ENCODE data around the gene SH2B2.

Gene SH2B2

DNA sequence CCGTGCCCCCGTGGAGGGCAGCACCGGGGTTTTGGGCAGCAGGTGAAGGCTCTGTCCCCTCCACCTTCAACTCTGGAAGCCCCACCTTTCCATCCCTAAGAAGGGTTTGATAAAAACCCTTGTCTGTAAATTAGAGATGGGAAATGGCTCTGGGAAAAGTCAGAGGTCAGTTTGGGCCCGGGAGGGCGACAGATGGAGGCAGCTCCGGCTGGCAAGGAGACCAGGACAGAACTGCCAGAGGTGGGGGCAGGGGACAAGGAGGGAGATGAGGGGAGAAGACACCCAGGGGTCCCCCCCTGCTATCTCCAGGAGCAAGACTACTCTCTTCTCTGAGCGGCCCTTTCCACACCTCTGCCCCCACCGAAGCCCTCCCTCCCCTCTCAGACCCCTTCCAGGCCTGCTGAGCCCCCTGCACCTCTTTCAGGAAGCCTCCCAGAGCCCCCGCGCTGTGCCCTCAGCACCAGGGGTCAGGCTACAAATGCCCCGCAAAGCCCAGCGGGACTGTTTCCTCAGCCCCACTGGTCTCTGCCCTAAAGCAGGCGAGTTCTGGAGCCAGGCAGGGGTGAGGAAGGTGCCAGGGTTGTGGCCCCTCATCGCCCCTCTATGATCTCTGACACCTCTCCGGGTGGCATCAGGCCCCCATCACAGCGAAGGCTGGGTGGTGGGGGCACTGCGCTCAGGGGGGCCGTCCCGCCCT is 980 bp upstream of the SH2B2 start:
- no peak for DNase-seq (ENCODE audit: low read depth, low spot score)
- peak overlapping the region; percentile 43 for H3K4me3 ChIP-seq (ENCODE audit: low read depth, low read length)
- TF ChIP-seq, protein P1, sequence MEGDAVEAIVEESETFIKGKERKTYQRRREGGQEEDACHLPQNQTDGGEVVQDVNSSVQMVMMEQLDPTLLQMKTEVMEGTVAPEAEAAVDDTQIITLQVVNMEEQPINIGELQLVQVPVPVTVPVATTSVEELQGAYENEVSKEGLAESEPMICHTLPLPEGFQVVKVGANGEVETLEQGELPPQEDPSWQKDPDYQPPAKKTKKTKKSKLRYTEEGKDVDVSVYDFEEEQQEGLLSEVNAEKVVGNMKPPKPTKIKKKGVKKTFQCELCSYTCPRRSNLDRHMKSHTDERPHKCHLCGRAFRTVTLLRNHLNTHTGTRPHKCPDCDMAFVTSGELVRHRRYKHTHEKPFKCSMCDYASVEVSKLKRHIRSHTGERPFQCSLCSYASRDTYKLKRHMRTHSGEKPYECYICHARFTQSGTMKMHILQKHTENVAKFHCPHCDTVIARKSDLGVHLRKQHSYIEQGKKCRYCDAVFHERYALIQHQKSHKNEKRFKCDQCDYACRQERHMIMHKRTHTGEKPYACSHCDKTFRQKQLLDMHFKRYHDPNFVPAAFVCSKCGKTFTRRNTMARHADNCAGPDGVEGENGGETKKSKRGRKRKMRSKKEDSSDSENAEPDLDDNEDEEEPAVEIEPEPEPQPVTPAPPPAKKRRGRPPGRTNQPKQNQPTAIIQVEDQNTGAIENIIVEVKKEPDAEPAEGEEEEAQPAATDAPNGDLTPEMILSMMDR (IDR thresholded peaks at IDR 0.05; ENCODE audit: low read depth, low read length), result no peak
- in situ Hi-C loops (cut with HindIII; ENCODE audit: low sequenced_read_pairs), result loop anchor here (10.0 kb wide), 1 partner anchor 129 kb away; no protein-coding TSS in a partner anchor

DNA sequence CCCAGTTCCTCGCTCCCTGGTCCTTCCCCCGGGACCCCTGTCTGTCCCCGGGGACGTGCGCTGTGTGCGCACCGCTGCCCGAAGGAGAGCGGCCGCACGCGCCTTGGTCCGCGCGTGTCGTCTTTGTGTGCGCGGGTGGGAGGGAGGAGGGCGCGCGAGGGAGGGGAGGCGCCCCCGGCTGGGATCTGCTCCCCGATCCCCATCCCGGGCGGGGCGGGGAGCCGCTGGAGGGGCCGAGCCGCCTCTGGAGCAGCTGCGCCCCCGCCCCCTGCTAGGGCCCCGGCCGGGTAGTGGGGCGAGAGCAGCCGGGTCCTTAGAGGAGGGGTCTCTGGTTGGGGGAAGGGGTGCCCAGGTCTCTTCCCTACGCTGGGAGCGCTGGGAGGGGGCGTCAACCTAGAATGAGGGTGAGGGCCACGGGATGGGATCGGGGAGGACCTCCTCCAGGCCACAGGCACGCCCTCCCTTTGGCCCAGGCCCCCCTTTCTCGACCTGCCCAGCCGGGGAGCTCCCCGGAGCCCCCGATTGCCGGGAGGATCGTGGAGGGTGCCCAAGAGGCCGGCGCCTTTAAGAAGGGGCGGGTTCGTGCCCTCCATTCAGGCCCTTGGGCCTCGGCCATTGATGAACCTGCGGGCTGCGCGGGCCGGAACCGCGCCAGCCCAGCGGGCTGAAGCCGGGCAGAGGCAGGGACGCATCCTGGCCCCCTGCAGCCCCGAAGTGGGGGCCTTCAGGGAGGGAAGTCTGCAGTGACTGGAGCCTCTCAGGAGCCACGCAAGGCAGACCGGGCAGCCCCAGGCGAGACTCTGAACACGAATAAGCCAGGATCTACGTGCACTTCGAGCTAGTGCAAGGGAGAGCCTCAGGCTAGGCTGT is 678 bp downstream of the SH2B2 start:
- in situ Hi-C loops (cut with HindIII; ENCODE audit: low sequenced_read_pairs), result loop anchor here (10.0 kb wide), 1 partner anchor 127 kb away; no protein-coding TSS in a partner anchor
- DNase-seq (ENCODE audit: low read depth, low spot score), result peak; percentile 10
- peak overlapping the region; percentile 54 for H3K4me3 ChIP-seq (ENCODE audit: low read depth, low read length)
- TF ChIP-seq, protein P1 (IDR thresholded peaks at IDR 0.05; ENCODE audit: low read depth, low read length), result no peak

DNA sequence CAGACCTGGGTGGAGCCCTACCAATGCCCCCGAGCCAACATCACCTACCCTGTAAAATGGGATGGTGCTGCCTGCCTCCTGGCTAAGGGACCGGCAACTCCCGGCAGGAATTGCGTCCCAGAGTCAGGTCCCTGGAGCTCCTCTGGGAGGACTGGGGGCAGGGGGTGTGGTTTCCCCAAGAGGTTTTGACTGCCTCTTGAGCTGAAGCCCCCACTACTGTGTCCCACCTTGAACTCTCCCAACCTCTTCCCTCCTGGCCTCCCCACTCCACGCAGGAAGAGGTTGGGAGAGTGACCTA is 1.3 kb downstream of the SH2B2 start:
- no peak for DNase-seq (ENCODE audit: low read depth, low spot score)
- in situ Hi-C loops (cut with HindIII; ENCODE audit: low sequenced_read_pairs), result loop anchor here (10.0 kb wide), 1 partner anchor 127 kb away; no protein-coding TSS in a partner anchor
- TF ChIP-seq, protein P1 (IDR thresholded peaks at IDR 0.05; ENCODE audit: low read depth, low read length), result no peak
- peak overlapping the region; percentile 54 for H3K4me3 ChIP-seq (ENCODE audit: low read depth, low read length)

DNA sequence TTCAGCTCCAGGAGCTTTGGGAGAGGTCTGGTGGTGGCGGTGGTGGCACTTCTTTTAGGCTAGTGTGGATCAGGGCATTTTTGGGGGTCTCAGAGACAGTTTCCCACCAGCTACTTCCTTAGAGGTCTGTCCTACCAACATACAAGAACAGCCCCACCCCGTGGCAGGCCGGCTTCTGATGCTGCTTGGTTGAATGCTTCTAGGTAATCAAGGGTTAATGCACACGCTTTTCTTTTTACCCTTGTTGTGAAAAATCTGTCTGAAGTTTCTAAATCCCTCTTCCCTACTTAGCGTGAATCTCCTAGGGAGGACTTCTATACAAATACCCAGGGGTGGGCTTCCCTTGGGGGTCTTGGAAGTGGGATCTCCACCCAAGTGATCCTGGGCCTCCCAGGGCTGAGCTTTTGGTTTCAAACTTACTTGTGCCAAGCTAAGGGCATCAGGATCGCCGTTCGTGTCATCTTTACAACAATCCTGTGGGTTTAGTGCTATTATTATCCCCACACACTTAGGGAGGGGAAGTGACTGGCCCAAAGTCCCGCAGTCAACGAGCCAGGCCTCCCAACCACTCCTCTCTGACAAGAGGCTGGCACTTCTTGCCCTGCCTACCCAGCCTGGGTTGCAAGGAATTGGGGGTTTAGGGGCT is 1.7 kb downstream of the SH2B2 start:
- no peak for DNase-seq (ENCODE audit: low read depth, low spot score)
- in situ Hi-C loops (cut with HindIII; ENCODE audit: low sequenced_read_pairs), result loop anchor here (10.0 kb wide), 1 partner anchor 126 kb away; no protein-coding TSS in a partner anchor
- H3K4me3 ChIP-seq (ENCODE audit: low read depth, low read length), result no peak overlapping the region
- TF ChIP-seq, protein P1 (IDR thresholded peaks at IDR 0.05; ENCODE audit: low read depth, low read length), result peak; percentile 18

DNA sequence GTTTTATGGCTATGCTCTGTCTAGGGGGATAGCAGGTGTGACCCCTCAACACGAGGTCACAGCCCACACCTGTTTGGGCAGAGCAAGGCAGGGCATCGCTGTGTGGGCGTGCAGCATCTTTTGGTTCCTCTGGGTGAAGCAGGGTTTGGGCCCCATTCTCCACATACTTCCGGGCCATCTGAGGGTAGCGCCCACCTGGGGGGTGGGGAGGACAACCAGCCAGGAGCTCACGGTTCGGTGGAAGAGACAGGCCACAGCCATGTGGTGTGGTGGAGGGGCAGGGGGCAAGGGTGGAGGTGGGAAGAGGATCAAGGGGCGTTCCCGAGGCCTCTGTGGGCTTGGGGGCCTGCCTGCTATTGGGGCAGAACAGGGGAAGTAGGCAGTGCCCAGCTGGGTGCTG is 2.4 kb downstream of the SH2B2 start:
- H3K4me3 ChIP-seq (ENCODE audit: low read depth, low read length), result no peak overlapping the region
- in situ Hi-C loops (cut with HindIII; ENCODE audit: low sequenced_read_pairs), result loop anchor here (10.0 kb wide), 1 partner anchor 126 kb away; no protein-coding TSS in a partner anchor
- no peak for DNase-seq (ENCODE audit: low read depth, low spot score)
- TF ChIP-seq, protein P1 (IDR thresholded peaks at IDR 0.05; ENCODE audit: low read depth, low read length), result no peak
